Stimulated activated CD8-positive, alpha-beta memory T cell treated with anti-CD3 and anti-CD28 coated beads, Interleukin-7, amount 100 ng/mL, for 24 hours (primary cell): ENCODE data around the gene VAX1.
A peak's percentile ranks its signal among the peaks of the same experiment; 100 is the strongest.
"Not testable (repeated sequence)": the region's sequence is repeated elsewhere in the genome, so short reads cannot be mapped to it uniquely, and the experiment has no call there.

Experiments used
- DNase-seq: peaks from one replicate; pipeline ENCODE4 v3.0.0-alpha.2; 2020; ENCODE audit warnings: low read depth

VAX1 gene

GRCh38 chr10:117137911-117138642, at the start of gene VAX1:
TSS of gene VAX1 (minus strand) at chr10:117138270. CDS start at chr10:117138056, 214 bp downstream.
- no peak for DNase-seq

- DNase-seq, result no peak
Observed at GRCh38 chr10:117186832-117187615, 49.0 kb upstream of the VAX1 start.

- not testable (repeated sequence) for DNase-seq
Observed at GRCh38 chr10:117185817-117186216, 47.7 kb upstream of the VAX1 start.

- DNase-seq, result no peak
Observed at GRCh38 chr10:117184821-117185220, 46.8 kb upstream of the VAX1 start.

GRCh38 chr10:117184296-117184695, 46.2 kb upstream of the VAX1 start:
- DNase-seq, result no peak

GRCh38 chr10:117178190-117178589, 40.1 kb upstream of the VAX1 start:
- no peak for DNase-seq

- DNase-seq, result peak; percentile 64
Observed at GRCh38 chr10:117175901-117176534, 37.9 kb upstream of the VAX1 start.

- no peak for DNase-seq
Observed at GRCh38 chr10:117175215-117175900, 37.3 kb upstream of the VAX1 start.

GRCh38 chr10:117174439-117175214, 36.6 kb upstream of the VAX1 start:
- peak; percentile 75 for DNase-seq

- no peak for DNase-seq
Observed at GRCh38 chr10:117170244-117170643, 32.2 kb upstream of the VAX1 start.

- no peak for DNase-seq
Observed at GRCh38 chr10:117169480-117169879, 31.4 kb upstream of the VAX1 start.

GRCh38 chr10:117168729-117169128, 30.7 kb upstream of the VAX1 start:
- no peak for DNase-seq

- peak; percentile 44 for DNase-seq
Observed at GRCh38 chr10:117167789-117168674, 30.0 kb upstream of the VAX1 start.

- no peak for DNase-seq
Observed at GRCh38 chr10:117167346-117167788, 29.3 kb upstream of the VAX1 start.

GRCh38 chr10:117166418-117167345, 28.6 kb upstream of the VAX1 start:
- no peak for DNase-seq

GRCh38 chr10:117165538-117166417, 27.7 kb upstream of the VAX1 start:
- no peak for DNase-seq

GRCh38 chr10:117164592-117165537, 26.8 kb upstream of the VAX1 start:
- DNase-seq, result no peak
